Tibial artery (tissue), 4 donors: Measurements from ENCODE around the gene IRX1.

ENCODE experiments used
- DNase-seq, 2 donors: peaks; one replicate each; pipeline ENCODE4 v3.0.0-alpha.2; 2019
- H3K27ac ChIP-seq, 2 donors: fragments of 200-600 bp; sonication (generic) in 1 of 2; 1 replicate in 1 of 2; 2 replicates in 1 of 2; pipeline ENCODE4 v1.5.1; 2018 to 2019; ENCODE audit warnings: mild to moderate bottlenecking in 1 of 2
- H3K27me3 ChIP-seq, 2 donors: fragments of 200-600 bp; sonication (generic) in 1 of 2; one replicate each; pipeline versions ENCODE4 v1.5.1 to v1.6.0; 2016 to 2019
- H3K36me3 ChIP-seq, 3 donors: fragments of 200-600 bp; sonication (generic) in 2 of 3; one replicate each; pipeline ENCODE4 v1.5.1; 2016 to 2019; ENCODE audit warnings: mild to moderate bottlenecking in 2 of 3
- H3K4me1 ChIP-seq, 4 donors: fragments of 200-600 bp; sonication (generic) in 2 of 4; 1 replicate in 3 of 4; 2 replicates in 1 of 4; pipeline ENCODE4 v1.5.1; 2016 to 2019
- H3K4me3 ChIP-seq, 2 donors: fragments of 200-600 bp; sonication (generic) in 1 of 2; 1 replicate in 1 of 2; 2 replicates in 1 of 2; pipeline ENCODE4 v1.5.1; 2018 to 2019; ENCODE audit warnings: mild to moderate bottlenecking in 2 of 2
- H3K9me3 ChIP-seq, 3 donors: fragments of 200-600 bp; sonication (generic) in 1 of 3; one replicate each; pipeline ENCODE4 v1.5.1; 2016 to 2019
- intact Hi-C: fragments of 100-400 bp; cut with DNase I; formaldehyde crosslinking; loops from one replicate; pipeline ENCODE4 v1.15.0; 2023; ENCODE audit warnings: low total_unique reads
- TF ChIP-seq, protein P1 (sequence below), 2 experiments: fragments of 200-600 bp in 1 of 2; fragments of 450-650 bp in 1 of 2; IDR thresholded peaks; one replicate each; pipeline ENCODE4 v1.5.1; 2017 to 2019; ENCODE audit warnings: antibody characterized with exemption in 2 of 2, mild to moderate bottlenecking in 1 of 2, moderate library complexity in 1 of 2

The IRX1 gene

GRCh38 chr5:3615829-3616228 is 20.2 kb downstream of the IRX1 start:
- H3K36me3 ChIP-seq: no peaks in the 10 kb centered on the region
- intact Hi-C loops: no loop called here
- H3K9me3 ChIP-seq: no peaks in the 10 kb centered on the region
- H3K4me3 ChIP-seq: no peak overlapping the region
- TF ChIP-seq, protein P1, sequence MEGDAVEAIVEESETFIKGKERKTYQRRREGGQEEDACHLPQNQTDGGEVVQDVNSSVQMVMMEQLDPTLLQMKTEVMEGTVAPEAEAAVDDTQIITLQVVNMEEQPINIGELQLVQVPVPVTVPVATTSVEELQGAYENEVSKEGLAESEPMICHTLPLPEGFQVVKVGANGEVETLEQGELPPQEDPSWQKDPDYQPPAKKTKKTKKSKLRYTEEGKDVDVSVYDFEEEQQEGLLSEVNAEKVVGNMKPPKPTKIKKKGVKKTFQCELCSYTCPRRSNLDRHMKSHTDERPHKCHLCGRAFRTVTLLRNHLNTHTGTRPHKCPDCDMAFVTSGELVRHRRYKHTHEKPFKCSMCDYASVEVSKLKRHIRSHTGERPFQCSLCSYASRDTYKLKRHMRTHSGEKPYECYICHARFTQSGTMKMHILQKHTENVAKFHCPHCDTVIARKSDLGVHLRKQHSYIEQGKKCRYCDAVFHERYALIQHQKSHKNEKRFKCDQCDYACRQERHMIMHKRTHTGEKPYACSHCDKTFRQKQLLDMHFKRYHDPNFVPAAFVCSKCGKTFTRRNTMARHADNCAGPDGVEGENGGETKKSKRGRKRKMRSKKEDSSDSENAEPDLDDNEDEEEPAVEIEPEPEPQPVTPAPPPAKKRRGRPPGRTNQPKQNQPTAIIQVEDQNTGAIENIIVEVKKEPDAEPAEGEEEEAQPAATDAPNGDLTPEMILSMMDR (IDR thresholded peaks at IDR 0.05): no peak
- no peaks in the 10 kb centered on the region for H3K4me1 ChIP-seq
- DNase-seq: no peak
- no peaks in the 10 kb centered on the region for H3K27me3 ChIP-seq
- no peak overlapping the region for H3K27ac ChIP-seq

DNA sequence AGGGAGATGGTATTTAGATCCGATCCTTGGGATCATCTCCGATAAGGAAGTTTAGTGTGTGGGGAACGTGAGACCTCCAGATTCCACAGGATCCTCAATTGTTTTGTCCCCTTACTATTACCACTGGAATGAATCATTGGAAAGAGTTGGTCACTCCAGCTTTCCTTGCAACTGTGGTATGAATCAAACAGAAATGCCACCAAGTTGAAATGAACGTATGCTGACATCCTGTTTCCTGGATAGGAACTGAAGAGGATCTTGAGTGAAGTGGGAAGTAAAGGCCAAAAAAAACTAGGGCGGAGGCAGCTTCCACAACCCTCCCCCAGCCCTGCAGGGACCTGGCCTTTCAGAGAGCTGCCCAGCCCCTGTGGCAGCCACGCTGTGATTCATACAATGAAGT is 23.9 kb downstream of the IRX1 start:
- no peaks in the 10 kb centered on the region for H3K9me3 ChIP-seq
- no peaks in the 10 kb centered on the region for H3K27me3 ChIP-seq
- DNase-seq: no peak
- TF ChIP-seq, protein P1 (IDR thresholded peaks at IDR 0.05): no peak
- no peaks in the 10 kb centered on the region for H3K36me3 ChIP-seq
- H3K4me1 ChIP-seq: no peaks in the 10 kb centered on the region
- no peak overlapping the region for H3K4me3 ChIP-seq
- H3K27ac ChIP-seq: no peak overlapping the region
- intact Hi-C loops: no loop called here

GRCh38 chr5:3622961-3623360 is 27.3 kb downstream of the IRX1 start:
- Histone ChIP-seq H3K9me3 (no peaks in the 10 kb centered on the region), H3K36me3 (no peaks in the 10 kb centered on the region), H3K4me1 (no peaks in the 10 kb centered on the region), H3K27me3 (no peaks in the 10 kb centered on the region), H3K4me3 (no peak overlapping the region), H3K27ac (no peak overlapping the region)
- intact Hi-C loops: no loop called here
- DNase-seq: no peak
- TF ChIP-seq, protein P1 (IDR thresholded peaks at IDR 0.05): no peak

DNA sequence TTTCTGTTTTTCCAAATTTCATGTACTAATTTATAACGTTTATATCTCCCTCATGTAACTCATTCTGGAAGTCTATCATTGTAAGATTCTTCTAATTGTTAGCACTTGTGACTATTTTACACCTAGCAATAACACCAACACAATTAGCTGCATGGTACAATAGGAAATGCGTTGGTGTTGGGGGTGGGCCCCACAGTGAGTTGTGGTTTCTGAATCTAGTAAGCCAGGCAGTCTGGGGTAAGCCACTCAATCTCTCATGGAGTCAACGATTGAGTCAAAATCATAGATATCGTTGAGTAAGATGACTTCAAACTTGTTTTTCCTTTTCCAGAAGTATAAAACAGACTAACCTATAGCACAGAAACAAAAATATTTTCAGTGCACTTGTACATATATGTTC is 30.0 kb downstream of the IRX1 start:
- H3K36me3 ChIP-seq: no peaks in the 10 kb centered on the region
- H3K27me3 ChIP-seq: no peaks in the 10 kb centered on the region
- TF ChIP-seq, protein P1 (IDR thresholded peaks at IDR 0.05): no peak
- H3K27ac ChIP-seq: no peak overlapping the region
- intact Hi-C loops: no loop called here
- no peak for DNase-seq
- H3K4me1 ChIP-seq: no peaks in the 10 kb centered on the region
- H3K4me3 ChIP-seq: no peak overlapping the region
- no peaks in the 10 kb centered on the region for H3K9me3 ChIP-seq

DNA sequence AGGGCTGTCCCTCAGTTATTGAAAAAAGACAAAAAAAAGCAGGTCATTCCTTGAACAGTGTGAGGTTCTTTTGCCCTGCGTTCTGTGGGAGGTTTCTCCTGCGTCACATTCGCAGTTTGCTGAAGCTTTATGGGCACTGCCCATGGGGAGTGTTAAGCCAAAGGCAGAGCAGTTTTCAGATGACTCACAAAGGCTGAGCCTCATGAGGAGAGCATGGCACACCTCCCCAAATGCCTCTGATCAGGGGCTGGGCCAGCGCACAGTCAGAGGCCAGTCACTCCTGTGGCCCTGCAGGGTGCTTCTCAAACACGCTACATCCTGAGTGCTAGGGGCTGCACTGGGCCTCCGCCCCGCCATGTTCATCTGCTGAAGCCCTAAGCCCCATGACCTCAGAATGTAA is 38.4 kb downstream of the IRX1 start:
- H3K4me1 ChIP-seq: no peaks in the 10 kb centered on the region
- no peaks in the 10 kb centered on the region for H3K36me3 ChIP-seq
- intact Hi-C loops: no loop called here
- TF ChIP-seq, protein P1 (IDR thresholded peaks at IDR 0.05): no peak
- no peaks in the 10 kb centered on the region for H3K9me3 ChIP-seq
- no peak for DNase-seq
- no peak overlapping the region for H3K27ac ChIP-seq
- no peaks in the 10 kb centered on the region for H3K27me3 ChIP-seq
- H3K4me3 ChIP-seq: no peak overlapping the region

DNA sequence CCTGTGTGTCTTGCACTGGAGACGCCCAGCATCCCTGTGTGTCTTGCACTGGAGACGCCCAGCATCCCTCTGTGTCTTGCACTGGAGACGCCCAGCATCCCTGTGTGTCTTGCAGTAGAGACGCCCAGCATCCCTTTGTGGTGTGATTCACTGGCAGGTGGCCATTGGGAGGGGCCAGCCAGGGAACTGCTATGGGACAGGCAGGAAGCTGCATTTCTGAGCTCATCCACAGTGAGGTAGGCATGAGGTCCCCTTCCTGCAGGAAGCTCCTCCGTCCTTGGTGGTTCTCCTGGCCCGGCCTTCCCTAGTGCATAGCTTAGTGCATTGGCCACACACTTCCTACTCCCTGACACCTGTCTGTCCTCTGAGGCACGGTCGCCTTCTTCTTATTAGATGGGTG is 43.5 kb downstream of the IRX1 start:
- TF ChIP-seq, protein P1 (IDR thresholded peaks at IDR 0.05): no peak
- intact Hi-C loops: no loop called here
- no peak overlapping the region for H3K27ac ChIP-seq
- H3K9me3 ChIP-seq: no peaks in the 10 kb centered on the region
- no peak for DNase-seq
- no peak overlapping the region for H3K4me3 ChIP-seq
- H3K36me3 ChIP-seq: no peaks in the 10 kb centered on the region
- H3K27me3 ChIP-seq: no peaks in the 10 kb centered on the region
- no peaks in the 10 kb centered on the region for H3K4me1 ChIP-seq
